Ecto neural progenitor cell (in vitro differentiated cells): Measurements from ENCODE around the gene SH3BP5.

ENCODE experiments used
- DNase-seq: peaks from one replicate; pipeline ENCODE4 v3.0.0-alpha.2; 2018; ENCODE audit warnings: low spot score

Gene SH3BP5

DNA sequence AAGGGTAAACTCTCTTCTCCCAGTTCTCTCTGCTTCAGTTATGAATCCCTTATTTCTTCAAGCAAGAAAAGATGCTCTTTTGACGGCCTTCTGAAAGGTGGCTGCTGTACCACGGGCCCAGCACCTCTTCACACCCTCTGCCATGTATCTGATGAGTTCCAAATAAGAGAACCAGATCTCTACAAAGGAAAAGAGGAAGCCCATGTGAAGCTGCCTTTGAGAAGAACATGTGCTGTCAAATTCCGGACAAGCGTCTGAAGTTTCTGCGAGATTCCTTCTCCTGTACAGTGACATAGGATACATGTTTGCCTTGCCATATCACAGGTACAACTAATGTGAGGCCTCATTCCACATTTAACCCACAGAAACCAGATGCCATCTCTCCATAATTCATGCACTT, 59.2 kb downstream of the SH3BP5 start:
- DNase-seq: no peak

GRCh38 chr3:15272426-15273196, 59.8 kb downstream of the SH3BP5 start:
- no peak for DNase-seq

- DNase-seq: no peak
Observed at GRCh38 chr3:15271785-15272381, 60.5 kb downstream of the SH3BP5 start.

DNA sequence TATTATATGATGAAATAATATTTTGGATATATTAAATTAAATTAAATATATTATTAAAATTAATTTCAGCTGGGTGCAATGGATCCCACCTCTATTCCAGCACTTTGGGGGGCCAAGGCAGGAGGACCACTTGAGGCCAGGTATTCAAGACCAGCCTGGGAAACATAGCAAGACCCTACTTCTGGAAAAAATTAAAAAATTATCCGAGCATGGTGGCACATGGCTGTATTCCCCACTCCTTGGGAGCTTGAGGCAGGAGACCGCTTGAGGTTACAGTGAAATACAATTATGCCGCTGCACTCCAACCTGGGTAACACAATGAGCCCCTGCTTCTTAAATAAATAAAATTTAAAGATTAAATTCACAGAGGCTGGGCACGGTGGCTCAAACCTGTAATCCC, 61.4 kb downstream of the SH3BP5 start:
- peak; percentile 6 for DNase-seq

GRCh38 chr3:15269091-15269989, 63.0 kb downstream of the SH3BP5 start:
- peak; percentile 42 for DNase-seq

DNA sequence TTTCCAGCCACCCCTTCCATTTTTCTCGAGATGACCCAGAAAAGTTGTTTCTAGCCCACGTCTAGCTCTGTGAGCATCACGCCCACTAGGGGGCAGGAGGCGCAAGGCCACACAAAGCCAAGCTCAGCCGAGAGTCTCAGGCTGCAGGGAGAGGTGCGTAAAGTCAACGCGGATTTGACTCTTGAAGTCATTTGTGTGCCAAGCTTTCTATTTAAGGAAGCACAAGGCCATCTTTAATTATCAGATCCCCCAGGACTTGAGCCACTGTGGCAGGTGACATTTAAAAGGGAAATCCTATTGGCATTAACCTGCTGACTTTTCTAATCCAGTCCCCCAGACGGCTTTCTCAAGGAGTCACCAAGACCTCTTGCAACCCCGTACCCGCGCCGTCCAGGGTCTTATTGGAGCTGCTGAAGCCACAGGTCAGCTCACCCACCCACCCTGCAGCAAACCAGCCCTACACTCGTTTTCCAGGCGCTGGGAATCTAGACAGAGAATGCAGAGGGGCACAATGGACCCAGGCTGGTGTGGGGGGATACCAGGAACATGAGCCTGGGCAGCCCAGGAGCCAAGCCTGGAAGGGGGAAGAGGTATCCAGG, 64.3 kb downstream of the SH3BP5 start:
- DNase-seq: peak; percentile 85

GRCh38 chr3:15267502-15267901, 64.9 kb downstream of the SH3BP5 start:
- no peak for DNase-seq

GRCh38 chr3:15266510-15267376, 65.6 kb downstream of the SH3BP5 start:
- DNase-seq: no peak

DNA sequence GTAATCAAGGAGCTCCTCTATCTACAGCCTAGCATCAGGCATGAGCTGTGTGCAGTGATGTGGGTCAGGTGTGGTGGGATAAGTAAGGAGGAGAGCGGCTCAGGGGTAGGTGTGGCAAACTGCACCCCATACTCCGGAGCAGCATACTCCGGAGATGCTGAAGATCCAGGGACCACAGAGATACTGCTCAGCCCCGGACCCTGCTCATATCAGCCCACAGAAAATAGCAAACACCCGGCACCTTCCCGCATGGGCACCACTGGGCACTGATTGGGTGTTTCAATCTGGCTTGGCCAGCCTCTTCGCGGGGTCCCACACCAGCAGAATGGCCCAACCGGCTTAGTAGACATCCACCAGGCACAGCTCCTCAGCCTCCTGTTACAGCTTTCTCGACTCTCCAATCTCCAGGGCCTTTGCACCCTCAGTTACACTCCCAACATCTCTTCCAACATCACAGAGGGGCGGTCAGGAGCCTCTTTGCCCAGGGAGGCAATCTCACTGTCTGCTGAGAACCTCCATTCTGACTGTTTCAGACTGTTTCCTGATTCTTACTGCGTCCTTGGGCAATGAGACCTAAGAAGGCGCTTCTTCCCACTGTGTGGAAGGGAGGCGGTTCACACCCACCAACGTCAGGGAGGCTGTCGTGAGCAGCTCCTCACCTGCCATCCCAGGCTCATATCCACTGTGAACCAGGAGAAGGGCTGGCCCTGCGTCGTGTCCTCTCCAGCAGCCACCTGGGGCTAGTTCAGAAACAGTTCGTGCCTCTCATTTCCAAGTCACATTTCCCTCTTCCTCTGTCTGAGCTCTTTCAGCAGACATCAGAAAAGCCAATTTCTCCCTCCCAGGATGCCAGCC, 66.5 kb downstream of the SH3BP5 start:
- DNase-seq: no peak

- DNase-seq: no peak
Observed at GRCh38 chr3:15264486-15264885, 67.9 kb downstream of the SH3BP5 start.

- no peak for DNase-seq
Observed at GRCh38 chr3:15263926-15264325, 68.5 kb downstream of the SH3BP5 start.

DNA sequence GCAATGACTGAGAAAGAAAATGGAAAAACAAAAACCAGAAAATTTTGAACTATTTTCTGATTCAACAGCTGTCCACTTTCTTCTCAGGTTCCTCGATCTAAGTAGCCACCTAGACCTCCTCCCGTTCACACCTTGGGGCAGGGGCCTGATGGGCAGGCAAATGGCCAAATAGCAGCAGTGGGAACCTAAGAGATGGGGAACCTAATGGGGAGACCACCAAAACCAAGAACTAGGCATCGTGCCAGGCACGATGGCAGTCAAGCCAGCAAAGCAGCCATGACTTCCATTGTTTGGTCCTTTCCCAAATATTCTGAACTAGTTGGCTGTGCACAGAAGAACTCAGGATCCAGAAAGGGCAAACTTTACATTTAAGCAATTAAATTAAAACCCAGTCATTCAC, 69.3 kb downstream of the SH3BP5 start:
- no peak for DNase-seq

GRCh38 chr3:15262021-15262420, 70.4 kb downstream of the SH3BP5 start:
- DNase-seq: no peak

- DNase-seq: no peak
Observed at GRCh38 chr3:15261274-15261673, 71.1 kb downstream of the SH3BP5 start.

- DNase-seq: no peak
Observed at GRCh38 chr3:15260531-15260930, 71.9 kb downstream of the SH3BP5 start.

DNA sequence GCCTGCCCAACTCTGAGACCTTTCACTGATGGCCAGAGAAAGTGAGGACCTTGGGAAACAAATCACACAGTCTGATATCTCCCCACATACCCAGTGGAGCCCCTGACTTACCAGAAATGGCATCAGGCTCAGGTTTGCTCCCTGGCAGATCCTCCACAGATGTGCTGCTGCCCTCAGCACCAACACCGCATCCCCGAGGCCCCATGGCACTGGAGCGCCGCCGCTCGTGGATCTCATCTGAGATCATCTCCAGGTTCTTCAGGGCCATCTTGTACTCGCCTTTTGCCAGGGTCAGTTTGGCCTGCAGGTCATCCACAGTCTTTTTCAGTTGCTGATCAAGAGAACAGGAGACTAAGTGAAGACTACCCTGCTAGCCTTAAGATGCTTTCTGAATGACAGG, 73.7 kb downstream of the SH3BP5 start:
- DNase-seq: no peak

- DNase-seq: no peak
Observed at GRCh38 chr3:15256861-15257341, 75.5 kb downstream of the SH3BP5 start.

DNA sequence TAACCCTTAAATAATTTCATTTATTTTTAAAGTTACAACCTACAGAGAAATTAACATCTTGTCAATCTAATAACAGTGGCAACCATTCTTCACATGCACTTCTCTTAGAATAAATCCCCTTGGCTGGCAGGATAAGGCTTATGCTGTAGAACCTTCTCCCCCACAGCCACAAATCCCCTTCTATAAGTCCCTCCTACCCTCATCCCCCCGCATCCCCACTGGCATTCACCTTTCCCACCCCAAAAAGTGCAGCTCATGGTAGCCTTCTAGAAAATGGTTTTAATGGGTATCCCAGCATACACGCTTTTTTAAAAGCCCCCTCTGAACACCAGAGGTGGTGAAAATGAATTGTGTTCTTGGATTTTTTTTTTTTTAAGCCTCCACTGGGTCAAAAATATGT, 77.2 kb downstream of the SH3BP5 start:
- DNase-seq: no peak

DNA sequence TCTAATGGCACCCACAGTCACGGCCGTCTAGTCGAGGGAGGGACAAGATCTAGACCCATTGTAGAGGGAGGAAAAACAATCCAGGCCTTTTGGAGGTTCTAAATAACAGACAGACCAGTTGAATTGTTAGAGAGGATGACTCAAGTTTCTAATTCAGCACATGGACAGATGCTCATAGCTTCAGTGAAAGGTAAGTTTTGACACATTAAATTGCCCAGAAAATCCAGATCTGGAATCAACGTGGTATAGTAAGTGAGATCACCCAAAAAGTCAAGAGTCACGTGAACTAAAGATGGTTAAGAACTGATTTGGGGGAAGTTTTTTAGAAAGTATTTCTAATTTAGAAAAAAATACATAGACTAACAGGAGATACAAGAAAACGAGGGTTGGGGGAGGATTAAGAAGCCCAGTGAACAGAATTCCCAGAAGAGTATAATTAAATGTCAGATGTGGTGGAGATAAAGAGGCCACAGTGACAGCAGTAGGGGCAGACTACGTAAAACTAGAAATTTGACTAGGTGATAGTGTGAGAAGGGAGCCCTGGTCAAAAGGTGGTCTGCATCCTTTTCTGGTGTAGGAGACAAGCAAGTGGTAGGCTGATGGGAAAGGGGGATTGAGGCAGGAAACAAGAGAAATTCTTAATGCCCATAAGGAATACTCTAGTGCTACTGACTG, 79.2 kb downstream of the SH3BP5 start:
- DNase-seq: no peak

DNA sequence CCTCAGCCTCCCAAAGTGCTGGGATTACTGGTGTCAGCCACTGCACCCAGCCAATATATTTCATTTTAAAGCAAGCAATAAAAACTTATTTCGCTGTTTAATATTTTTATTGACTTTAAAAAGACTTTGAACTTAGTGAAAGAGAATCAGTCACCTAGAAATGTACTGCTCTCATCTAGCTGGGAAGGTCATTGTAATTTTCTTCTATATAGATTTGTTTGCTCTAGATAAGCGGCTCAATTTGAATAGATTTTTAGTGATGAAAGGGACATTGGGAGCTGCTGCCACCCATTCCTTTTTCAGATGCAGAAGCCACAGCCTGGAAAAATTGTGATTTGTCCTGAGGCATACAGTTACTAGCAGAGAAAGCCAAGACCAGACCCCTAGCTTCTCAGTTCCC, 86.2 kb downstream of the SH3BP5 start:
- DNase-seq: no peak
